ENCODE results near the gene PHF5A. TPM values are rescaled to one million over a fixed set of nuclear protein-coding genes. Genes with fewer than 3 reads are reported as not detected.

Gene PHF5A, protein sequence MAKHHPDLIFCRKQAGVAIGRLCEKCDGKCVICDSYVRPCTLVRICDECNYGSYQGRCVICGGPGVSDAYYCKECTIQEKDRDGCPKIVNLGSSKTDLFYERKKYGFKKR
- 22.0 TPM for total RNA-seq
- long read RNA-seq, partial matches to known transcripts = 0 of 2 reads
- long read RNA-seq, other reads (novel, unspliced or antisense) = 0 of 2 reads

DNA sequence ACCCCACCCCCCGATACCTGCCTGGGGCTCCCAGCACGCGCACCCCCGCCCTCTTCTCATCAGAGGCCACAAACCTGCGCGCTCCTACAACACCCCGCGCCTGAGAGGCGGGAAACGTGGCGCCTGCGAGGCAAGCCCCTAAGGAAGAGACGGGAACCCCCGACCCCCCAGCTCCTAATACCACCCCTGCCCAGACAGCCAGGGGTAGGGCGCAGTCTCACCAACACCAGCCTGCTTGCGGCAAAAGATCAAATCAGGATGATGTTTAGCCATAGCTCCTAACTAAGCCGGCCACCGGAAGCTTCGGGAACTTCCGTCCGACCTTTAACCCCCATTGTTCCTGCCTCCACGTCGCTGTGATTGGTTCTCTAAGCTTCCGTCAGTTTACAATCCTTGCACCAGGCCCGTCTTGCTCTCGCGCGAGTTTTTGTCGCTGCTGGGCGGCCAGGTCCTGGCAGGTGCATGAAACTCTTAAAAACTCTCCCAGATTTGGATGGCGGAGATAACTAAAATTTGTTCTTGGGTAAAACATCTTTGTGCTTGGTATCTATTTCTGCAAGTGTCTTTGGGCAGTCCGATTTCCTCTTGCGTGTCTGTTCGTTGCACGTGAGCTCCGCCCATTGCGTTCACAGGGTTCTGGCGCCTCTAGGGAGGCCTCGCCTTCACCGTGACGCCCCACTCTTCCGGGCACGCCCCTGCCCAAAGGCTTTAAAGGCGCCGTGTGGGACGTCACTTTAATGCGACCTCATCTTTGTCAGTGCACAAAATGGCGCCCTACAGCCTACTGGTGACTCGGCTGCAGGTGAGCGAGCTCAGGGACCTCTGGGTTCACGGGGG lies at the start of gene PHF5A, which contains the start of gene ACO2:
TSS of gene PHF5A (minus strand) at position 312 of the 837 bp plus-strand sequence. CDS start at position 273, 39 bp downstream.
TSS of gene ACO2 (plus strand) at position 737 of the 837 bp plus-strand sequence. CDS start at position 767, 30 bp downstream.
- DNase-seq (ENCODE audit: low spot score) = peak; percentile 98
- intact Hi-C loops (cut with DNase I) = loop anchor here (1.0 to 5.0 kb wide), 2 partner anchors 20 to 49 kb away; no protein-coding TSS in a partner anchor

GRCh38 chr22:41518048-41518347 lies 49.5 kb upstream of the PHF5A start:
- intact Hi-C loops (cut with DNase I) = loop anchor here (5.0 kb wide), 1 partner anchor 51 kb away; the partner anchor contains the start of genes ACO2 and PHF5A
- DNase-seq (ENCODE audit: low spot score) = no peak

- no peak for DNase-seq (ENCODE audit: low spot score)
- intact Hi-C loops (cut with DNase I) = loop anchor here (2.0 to 5.0 kb wide), 2 partner anchors 50 to 115 kb away; partner anchors contain the start of genes ACO2 and PHF5A
These were observed 48.9 kb upstream of the PHF5A start for GRCh38 chr22:41517172-41518047.

- intact Hi-C loops (cut with DNase I) = loop anchor here (2.0 to 5.0 kb wide), 2 partner anchors 49 to 114 kb away; partner anchors contain the start of genes ACO2 and PHF5A
- no peak for DNase-seq (ENCODE audit: low spot score)
These were observed 48.0 kb upstream of the PHF5A start for GRCh38 chr22:41516462-41516861.

DNA sequence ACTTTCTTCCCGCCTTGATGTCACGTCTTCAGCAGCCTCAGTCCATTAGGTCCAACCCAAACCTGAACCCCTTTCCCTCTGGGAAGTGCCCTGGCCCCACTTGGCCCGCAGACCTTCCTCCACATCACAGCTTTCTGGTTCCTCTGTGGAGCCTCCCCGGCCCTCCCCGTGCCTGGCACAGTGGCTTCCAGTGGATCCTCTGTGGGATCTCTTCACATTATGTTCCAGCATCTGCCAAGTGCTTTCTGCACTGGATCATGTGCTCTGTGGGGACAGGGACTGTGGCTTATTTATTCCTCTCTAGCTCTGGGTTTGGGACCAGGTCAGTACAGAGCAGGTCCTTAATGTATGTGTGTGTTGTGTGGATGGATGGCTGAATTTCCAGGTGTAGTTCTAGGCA lies 44.9 kb upstream of the PHF5A start:
- intact Hi-C loops (cut with DNase I) = no loop called here
- no peak for DNase-seq (ENCODE audit: low spot score)

DNA sequence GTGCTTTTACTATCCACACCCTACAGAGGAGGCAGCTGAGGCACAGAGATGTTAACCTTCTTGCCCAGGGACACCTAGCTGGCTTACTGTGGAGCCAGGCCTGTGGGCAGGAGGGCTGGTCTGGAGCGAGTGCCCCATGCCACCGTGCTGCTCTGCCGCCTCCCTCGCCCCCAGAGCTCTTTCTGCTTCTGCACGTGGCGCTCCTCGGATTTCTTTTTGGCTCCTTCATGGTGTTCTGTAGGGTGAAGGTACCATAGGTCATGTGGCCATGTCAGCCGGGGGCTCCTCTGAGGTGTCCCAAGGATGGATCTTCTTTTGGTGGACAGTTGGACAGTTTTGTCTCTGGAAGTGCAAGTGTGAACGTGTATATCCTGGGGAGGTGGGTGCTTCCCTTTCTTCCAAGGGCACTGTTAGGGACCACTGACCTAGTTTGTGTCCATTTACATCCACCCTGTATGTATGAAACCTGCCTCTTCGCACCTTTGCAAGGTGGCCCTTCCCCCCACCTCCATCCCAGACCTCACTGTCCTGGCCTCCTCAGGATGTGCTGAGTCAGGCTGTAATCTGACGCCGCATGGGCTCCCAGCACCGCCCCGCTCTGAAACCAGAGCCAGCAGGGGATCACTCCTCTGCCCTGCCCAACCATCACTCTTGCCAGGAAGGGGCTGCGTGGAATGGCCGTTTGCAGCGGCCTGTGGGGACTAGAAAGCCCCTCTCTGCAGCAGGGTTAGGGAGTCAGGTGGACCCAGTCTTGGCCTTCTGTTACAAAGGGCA lies 44.1 kb upstream of the PHF5A start:
- intact Hi-C loops (cut with DNase I) = no loop called here
- DNase-seq (ENCODE audit: low spot score) = no peak

- no peak for DNase-seq (ENCODE audit: low spot score)
These were observed 43.1 kb upstream of the PHF5A start for GRCh38 chr22:41511521-41511968.

GRCh38 chr22:41508770-41509170 lies 40.3 kb upstream of the PHF5A start:
- DNase-seq (ENCODE audit: low spot score) = no peak
- intact Hi-C loops (cut with DNase I) = no loop called here

More at GRCh38 chr22:41511521-41511968, 43.1 kb upstream of the PHF5A start:
- intact Hi-C loops (cut with DNase I) = no loop called here

DNA sequence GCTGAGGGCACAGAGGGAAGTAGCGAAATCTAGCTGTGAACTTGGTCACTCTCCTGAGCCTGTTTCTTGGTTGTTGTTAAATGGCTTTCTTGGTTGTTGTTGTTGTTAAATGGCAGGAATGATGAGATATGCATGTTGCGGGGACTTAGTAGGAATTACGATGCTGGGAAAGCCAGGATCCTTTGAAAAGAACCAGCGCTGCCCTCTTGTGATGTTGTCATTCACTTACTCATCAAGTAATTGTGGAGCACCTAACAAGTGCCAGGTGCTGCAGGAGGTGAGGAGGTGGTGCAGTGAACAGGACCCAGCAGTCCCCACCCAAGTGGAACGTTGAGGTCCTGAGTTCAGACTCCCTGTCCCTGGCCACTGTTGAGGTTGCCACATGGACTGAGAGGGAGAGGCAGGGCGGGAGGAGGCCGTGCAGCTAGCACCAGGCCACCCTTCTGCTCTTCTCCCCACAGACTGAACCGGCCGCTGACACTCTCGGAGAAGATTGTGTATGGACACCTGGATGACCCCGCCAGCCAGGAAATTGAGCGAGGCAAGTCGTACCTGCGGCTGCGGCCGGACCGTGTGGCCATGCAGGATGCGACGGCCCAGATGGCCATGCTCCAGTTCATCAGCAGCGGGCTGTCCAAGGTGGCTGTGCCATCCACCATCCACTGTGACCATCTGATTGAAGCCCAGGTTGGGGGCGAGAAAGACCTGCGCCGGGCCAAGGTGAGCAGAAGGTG lies 39.0 kb upstream of the PHF5A start:
- intact Hi-C loops (cut with DNase I) = no loop called here

DNA sequence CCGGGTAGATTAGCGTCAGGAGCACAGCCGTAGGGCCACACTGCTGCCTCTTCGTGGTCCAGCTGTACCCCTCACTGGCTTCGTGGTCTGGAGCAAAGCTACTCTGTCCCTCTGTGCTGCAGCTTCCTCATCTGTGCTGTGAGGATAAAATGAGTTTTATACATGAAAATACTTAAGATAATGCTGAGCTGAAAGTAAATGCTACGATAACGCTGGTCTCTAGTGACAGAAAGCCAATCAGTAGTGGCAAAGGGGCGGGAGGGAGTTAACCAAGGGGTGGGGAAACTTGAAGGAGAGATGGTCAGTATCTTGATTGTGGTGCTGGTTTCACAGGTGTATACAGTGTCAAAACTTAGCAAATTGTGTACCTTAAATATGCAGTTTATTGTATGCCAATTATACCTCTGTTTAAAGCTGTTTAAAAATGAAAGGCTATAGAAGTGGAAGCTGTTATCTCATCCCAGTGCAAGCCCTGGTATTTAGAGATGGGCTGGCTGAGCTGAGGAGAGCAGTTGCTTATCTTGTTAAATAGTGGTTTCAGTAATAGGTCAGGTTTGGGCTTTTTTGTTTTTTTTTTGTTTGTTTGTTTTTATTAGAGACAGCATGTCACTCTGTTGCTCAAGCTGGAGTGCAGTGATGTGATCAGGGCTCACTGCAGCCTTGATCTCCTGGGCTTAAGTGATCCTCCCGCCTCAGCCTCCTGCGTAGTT lies 37.2 kb upstream of the PHF5A start:
- intact Hi-C loops (cut with DNase I) = no loop called here
- DNase-seq (ENCODE audit: low spot score) = no peak

More for the DNA sequence above, 39.0 kb upstream of the PHF5A start:
- no peak for DNase-seq (ENCODE audit: low spot score)

DNA sequence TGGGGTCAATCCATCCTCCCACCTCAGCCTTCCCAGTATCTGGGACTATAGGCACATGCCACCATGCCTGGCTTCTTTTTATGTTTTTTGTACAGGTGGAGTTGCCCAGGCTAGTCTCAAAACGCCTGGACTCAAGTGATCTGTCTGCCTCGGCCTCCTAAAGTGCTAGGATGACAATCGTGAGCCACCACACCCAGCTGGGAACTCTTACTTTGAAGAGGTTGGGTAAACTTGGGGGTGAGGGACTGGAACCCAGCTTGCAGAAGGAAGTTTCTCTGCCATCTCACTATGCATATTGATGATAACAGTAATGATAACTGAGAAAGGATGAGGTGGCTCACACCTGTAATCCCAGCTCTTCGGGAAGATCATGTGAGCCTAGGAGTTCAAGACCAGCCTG lies 36.3 kb upstream of the PHF5A start:
- intact Hi-C loops (cut with DNase I) = no loop called here
- no peak for DNase-seq (ENCODE audit: low spot score)

DNA sequence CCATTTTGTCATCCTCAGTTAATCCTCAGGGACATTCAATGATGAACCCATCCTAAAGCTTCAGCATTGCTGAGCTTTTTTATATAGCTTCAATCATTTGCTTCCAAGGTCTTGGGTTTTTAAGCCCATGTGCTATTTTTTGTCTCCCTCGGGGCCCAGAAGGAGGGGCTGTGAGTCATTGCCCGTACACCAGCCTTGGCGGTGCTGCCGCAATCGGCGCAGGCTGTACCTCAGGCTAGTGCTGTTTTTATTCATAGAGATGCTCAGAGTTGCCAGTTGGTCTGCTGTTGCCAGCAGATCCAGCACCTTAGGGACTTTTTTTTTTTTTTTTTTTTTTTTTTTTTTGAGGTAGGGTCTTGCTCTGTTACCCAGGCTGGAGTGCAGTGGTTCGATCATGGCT lies 35.9 kb upstream of the PHF5A start:
- intact Hi-C loops (cut with DNase I) = no loop called here
- DNase-seq (ENCODE audit: low spot score) = no peak

GRCh38 chr22:41501209-41501608 lies 32.7 kb upstream of the PHF5A start:
- DNase-seq (ENCODE audit: low spot score) = no peak
- intact Hi-C loops (cut with DNase I) = no loop called here

- intact Hi-C loops (cut with DNase I) = no loop called here
- no peak for DNase-seq (ENCODE audit: low spot score)
These were observed 31.8 kb upstream of the PHF5A start for GRCh38 chr22:41500303-41500702.

- intact Hi-C loops (cut with DNase I) = no loop called here
- DNase-seq (ENCODE audit: low spot score) = no peak
These were observed 31.3 kb upstream of the PHF5A start for GRCh38 chr22:41499624-41500280.

DNA sequence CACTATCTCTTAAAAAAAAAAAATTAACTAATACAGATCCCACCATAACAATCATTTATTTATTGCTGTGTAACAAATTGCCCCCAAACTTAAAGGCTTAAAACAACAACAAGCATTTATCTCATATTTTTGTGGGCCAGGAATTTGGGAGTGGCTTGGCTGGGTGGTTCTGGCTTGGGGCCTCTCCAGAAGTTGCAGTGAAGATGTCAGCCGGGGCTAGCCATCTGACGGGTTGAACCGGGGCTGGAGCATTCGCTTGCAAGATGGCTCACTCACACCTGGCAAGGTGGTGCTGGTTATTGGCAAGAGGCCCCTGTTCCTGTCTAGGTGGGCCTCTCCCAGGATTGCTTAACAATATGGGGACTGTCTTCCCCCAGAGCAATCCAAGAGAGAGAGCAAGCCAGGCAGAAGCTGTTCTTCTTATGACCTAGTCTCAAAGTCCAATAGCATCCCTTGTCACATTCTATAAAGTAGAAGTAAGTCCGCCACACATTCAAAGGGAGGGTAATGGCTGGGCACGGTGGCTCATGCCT lies 29.9 kb upstream of the PHF5A start:
- no peak for DNase-seq (ENCODE audit: low spot score)
- intact Hi-C loops (cut with DNase I) = no loop called here

Data from cardiac septum (tissue), 1 donor.